CD14-positive monocyte (primary cell): ENCODE measurements around the gene RPS6KA5. TPM values are rescaled to one million over a fixed set of nuclear protein-coding genes. Genes with fewer than 3 reads are reported as not detected.
A peak's percentile ranks its signal among the peaks of the same experiment; 100 is the strongest.

Experiments
- DNase-seq, 3 donors: peaks; one replicate each; pipeline ENCODE4 v3.0.0-alpha.2; 2011 to 2022
- H2AFZ ChIP-seq: 2 replicates; pipeline ENCODE4 v1.6.0; 2012; ENCODE audit warnings: mild to moderate bottlenecking, low read depth, low read length, inconsistent platforms; ENCODE audit not compliant: insufficient read depth, poor library complexity, severe bottlenecking
- H3K27ac ChIP-seq, 2 donors: 1 replicate in 1 of 2; 2 replicates in 1 of 2; pipeline ENCODE4 v1.5.1; 2012 to 2013; ENCODE audit warnings: low read length in 2 of 2, control low read depth in 1 of 2, inconsistent platforms in 1 of 2, low read depth in 1 of 2, mild to moderate bottlenecking in 1 of 2
- H3K27me3 ChIP-seq, 2 donors: one replicate each; pipeline versions ENCODE4 v1.6.0 to v1.6.1; 2011 to 2013; ENCODE audit warnings: low read length in 2 of 2; ENCODE audit not compliant: control insufficient read depth in 2 of 2, insufficient read depth in 2 of 2
- H3K36me3 ChIP-seq, 2 donors: replicated peaks in 1 of 2; 1 replicate in 1 of 2; 2 replicates in 1 of 2; pipeline versions ENCODE4 v1.5.1 to v1.6.1; 2012 to 2013; ENCODE audit warnings: low read length in 2 of 2, control low read depth in 1 of 2, inconsistent platforms in 1 of 2, mild to moderate bottlenecking in 1 of 2; ENCODE audit not compliant: insufficient read depth in 2 of 2, control insufficient read depth in 1 of 2
- H3K4me1 ChIP-seq, 2 donors: 1 replicate in 1 of 2; 2 replicates in 1 of 2; pipeline versions ENCODE4 v1.5.1 to v1.6.1; 2012 to 2013; ENCODE audit warnings: low read length in 2 of 2, control low read depth in 1 of 2, inconsistent platforms in 1 of 2, mild to moderate bottlenecking in 1 of 2, moderate library complexity in 1 of 2; ENCODE audit not compliant: insufficient read depth in 2 of 2, control insufficient read depth in 1 of 2
- H3K4me2 ChIP-seq: replicated peaks from 2 replicates; pipeline ENCODE3; 2012; ENCODE audit warnings: low read length, moderate library complexity, mild to moderate bottlenecking; ENCODE audit not compliant: poor library complexity, severe bottlenecking; ENCODE audit errors: extremely low read depth
- H3K4me3 ChIP-seq, 3 experiments: fragments of 200-600 bp in 1 of 3; sonication (generic) in 1 of 3; replicated peaks in 1 of 3; 1 replicate in 2 of 3; 2 replicates in 1 of 3; pipeline ENCODE4 v1.5.1; 2011 to 2013; ENCODE audit warnings: low read length in 3 of 3, mild to moderate bottlenecking in 3 of 3, control low read depth in 2 of 3, low read depth in 2 of 3, inconsistent platforms in 1 of 3, moderate library complexity in 1 of 3
- H3K79me2 ChIP-seq: 2 replicates; pipeline ENCODE4 v1.6.0; 2012; ENCODE audit warnings: mild to moderate bottlenecking, control low read depth, inconsistent platforms, low read length, moderate library complexity; ENCODE audit not compliant: insufficient read depth
- H3K9ac ChIP-seq: 2 replicates; pipeline ENCODE4 v1.6.0; 2017; ENCODE audit warnings: low read length, mild to moderate bottlenecking; ENCODE audit not compliant: insufficient read depth, poor library complexity, severe bottlenecking
- H3K9me3 ChIP-seq, 2 donors: replicated peaks in 1 of 2; 1 replicate in 1 of 2; 2 replicates in 1 of 2; pipeline versions ENCODE4 v1.5.1 to v1.6.1; 2012 to 2013; ENCODE audit warnings: low read length in 2 of 2, control low read depth in 1 of 2; ENCODE audit not compliant: control insufficient read depth in 1 of 2, insufficient read depth in 1 of 2
- H4K20me1 ChIP-seq: 2 replicates; pipeline ENCODE4 v1.6.0; 2012; ENCODE audit warnings: mild to moderate bottlenecking, low read length, control low read depth, moderate library complexity; ENCODE audit not compliant: insufficient read depth
- H3K27ac Mint-ChIP-seq, 7 donors: one replicate each; pipeline ENCODE4 v1.8.0; 2020; ENCODE audit warnings: mild to moderate bottlenecking in 7 of 7, mixed read lengths in 7 of 7, moderate library complexity in 6 of 7, inconsistent platforms in 2 of 7
- H3K27me3 Mint-ChIP-seq, 3 donors: one replicate each; pipeline ENCODE4 v1.8.0; 2021 to 2022; ENCODE audit warnings: low read depth in 3 of 3, mild to moderate bottlenecking in 3 of 3, mixed read lengths in 3 of 3, moderate library complexity in 3 of 3, inconsistent platforms in 1 of 3
- H3K36me3 Mint-ChIP-seq, 2 donors: one replicate each; pipeline ENCODE4 v1.8.0; 2020; ENCODE audit warnings: mixed read lengths in 2 of 2, inconsistent platforms in 1 of 2, mild to moderate bottlenecking in 1 of 2
- H3K4me1 Mint-ChIP-seq: one replicate; pipeline ENCODE4 v1.8.0; 2020; ENCODE audit warnings: mild to moderate bottlenecking, mixed read lengths
- H3K4me3 Mint-ChIP-seq, 2 donors: one replicate each; pipeline ENCODE4 v1.8.0; 2020; ENCODE audit warnings: mild to moderate bottlenecking in 2 of 2, mixed read lengths in 2 of 2, moderate library complexity in 1 of 2
- H3K9me3 Mint-ChIP-seq, 7 donors: one replicate each; pipeline ENCODE4 v1.8.0; 2020 to 2022; ENCODE audit warnings: mixed read lengths in 7 of 7, mild to moderate bottlenecking in 6 of 7, moderate library complexity in 6 of 7, inconsistent platforms in 2 of 7
- WGBS: methylation state at CpG from one replicate; pipeline ENCODE4 v1.1.5; 2013; ENCODE audit warnings: missing lambda C conversion rate; ENCODE audit not compliant: insufficient coverage; 5-methylcytosine and 5-hydroxymethylcytosine counted together
- intact Hi-C, 2 donors: fragments of 100-400 bp; cut with micrococcal nuclease; formaldehyde crosslinking; loops; one replicate each; pipeline versions ENCODE4 v1.15.0 to v1.15.1; 2023
- polyA plus RNA-seq, 3 donors: library from polyadenylated mRNA; depleted of rRNA in 1 of 3; unstranded in 2 of 3; stranded (reverse) in 1 of 3; fragments of 300-500 nt in 2 of 3; fragments of >200 nt in 1 of 3; fragmentation: Illumina TruSeq in 2 of 3; gene quantifications; 1 replicate in 2 of 3; 2 replicates in 1 of 3; pipeline ENCODE4 v1.2.3, GENCODE V29; 2012 to 2021
- TF ChIP-seq, protein P1 (sequence below): fragments of 200-600 bp; IDR thresholded peaks from one replicate; pipeline ENCODE4 v1.8.0; 2022; ENCODE audit warnings: antibody characterized with exemption, mild to moderate bottlenecking

RPS6KA5 gene
- polyA plus RNA-seq, 3 donors: 4.4 to 10.1 (median 7.9) TPM

GRCh38 chr14:91012045-91012444 is 48.4 kb downstream of the RPS6KA5 start:
- Histone ChIP-seq H3K4me3 (peak overlapping the region in 1 of 3 experiments; percentile 4), H3K4me1 (peaks cover 57 to 66% of the 10 kb centered on the region in 2 donors), H3K27ac (no peak overlapping the region), H3K36me3 (no peaks in the 10 kb centered on the region), H3K9ac (no peak overlapping the region), H4K20me1 (no peaks in the 10 kb centered on the region), H3K79me2 (peaks cover 22% of the 10 kb centered on the region), H3K4me2 (no peak overlapping the region), H2AFZ (no peak overlapping the region), H3K9me3 (no peaks in the 10 kb centered on the region), H3K27me3 (no peaks in the 10 kb centered on the region)
- Mint-ChIP-seq H3K27ac (no peak overlapping the region), H3K4me3 (no peak overlapping the region), H3K36me3 (peaks cover 2 to 4% of the 10 kb centered on the region in 2 donors), H3K4me1 (peaks cover 36% of the 10 kb centered on the region), H3K27me3 (no peaks in the 10 kb centered on the region), H3K9me3 (no peaks in the 10 kb centered on the region)
- WGBS: no CpG with 5 or more reads among the region's 2 CpGs
- TF ChIP-seq, protein P1, sequence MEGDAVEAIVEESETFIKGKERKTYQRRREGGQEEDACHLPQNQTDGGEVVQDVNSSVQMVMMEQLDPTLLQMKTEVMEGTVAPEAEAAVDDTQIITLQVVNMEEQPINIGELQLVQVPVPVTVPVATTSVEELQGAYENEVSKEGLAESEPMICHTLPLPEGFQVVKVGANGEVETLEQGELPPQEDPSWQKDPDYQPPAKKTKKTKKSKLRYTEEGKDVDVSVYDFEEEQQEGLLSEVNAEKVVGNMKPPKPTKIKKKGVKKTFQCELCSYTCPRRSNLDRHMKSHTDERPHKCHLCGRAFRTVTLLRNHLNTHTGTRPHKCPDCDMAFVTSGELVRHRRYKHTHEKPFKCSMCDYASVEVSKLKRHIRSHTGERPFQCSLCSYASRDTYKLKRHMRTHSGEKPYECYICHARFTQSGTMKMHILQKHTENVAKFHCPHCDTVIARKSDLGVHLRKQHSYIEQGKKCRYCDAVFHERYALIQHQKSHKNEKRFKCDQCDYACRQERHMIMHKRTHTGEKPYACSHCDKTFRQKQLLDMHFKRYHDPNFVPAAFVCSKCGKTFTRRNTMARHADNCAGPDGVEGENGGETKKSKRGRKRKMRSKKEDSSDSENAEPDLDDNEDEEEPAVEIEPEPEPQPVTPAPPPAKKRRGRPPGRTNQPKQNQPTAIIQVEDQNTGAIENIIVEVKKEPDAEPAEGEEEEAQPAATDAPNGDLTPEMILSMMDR: no peak
- DNase-seq: no peak
- intact Hi-C loops: loop anchor here (5.0 to 10.0 kb wide), 2 partner anchors 45 to 53 kb away; partner anchors contain the start of gene RPS6KA5 (in 1 of the 2)

GRCh38 chr14:91010153-91010533 is 50.3 kb downstream of the RPS6KA5 start:
- peak overlapping the region in 2 of 3 experiments; percentile 27 to 64 for H3K4me3 ChIP-seq
- H3K79me2 ChIP-seq: peaks cover 30% of the 10 kb centered on the region
- WGBS: no CpG with 5 or more reads among the region's 2 CpGs
- intact Hi-C loops: loop anchor here (5.0 to 10.0 kb wide), 2 partner anchors 47 to 55 kb away; partner anchors contain the start of gene RPS6KA5 (in 1 of the 2)
- H4K20me1 ChIP-seq: no peaks in the 10 kb centered on the region
- H3K4me1 Mint-ChIP-seq: peaks cover 48% of the 10 kb centered on the region
- no peak overlapping the region for H3K9ac ChIP-seq
- no peaks in the 10 kb centered on the region for H3K9me3 ChIP-seq
- TF ChIP-seq, protein P1: no peak
- peak overlapping the region; percentile 6 to 92 for H3K27ac ChIP-seq
- H3K27me3 Mint-ChIP-seq: no peaks in the 10 kb centered on the region
- peak overlapping the region in 1 of 2 donors; percentile 70 for H3K4me3 Mint-ChIP-seq
- peak overlapping the region; percentile 90 to 97 (median 94) for H3K27ac Mint-ChIP-seq
- H3K4me1 ChIP-seq: peaks cover 62 to 75% of the 10 kb centered on the region in 2 donors
- no peak overlapping the region for H2AFZ ChIP-seq
- DNase-seq: no peak
- H3K4me2 ChIP-seq: peak overlapping the region; percentile 65
- no peaks in the 10 kb centered on the region for H3K36me3 ChIP-seq
- H3K9me3 Mint-ChIP-seq: no peaks in the 10 kb centered on the region
- no peaks in the 10 kb centered on the region for H3K36me3 Mint-ChIP-seq
- H3K27me3 ChIP-seq: no peaks in the 10 kb centered on the region
